Body of pancreas (tissue), 4 donors: ENCODE results near the gene PPP1R3C.

Source experiments
- CTCF ChIP-seq, 7 experiments: fragments of 450-650 bp in 4 of 7; fragments of 200-600 bp in 3 of 7; sonication (generic) in 3 of 7; IDR thresholded peaks; one replicate each; pipeline ENCODE4 v1.5.1; 2016 to 2019; ENCODE audit warnings: antibody characterized with exemption in 7 of 7
- POLR2A ChIP-seq, 3 donors: fragments of 450-650 bp; IDR thresholded peaks; one replicate each; pipeline ENCODE4 v1.6.1; 2016; ENCODE audit warnings: antibody characterized with exemption in 3 of 3, mild to moderate bottlenecking in 2 of 3

- no peak for TF ChIP-seq CTCF (IDR thresholded peaks at IDR 0.05)
- no peak for TF ChIP-seq POLR2A (IDR thresholded peaks at IDR 0.05)
These were observed 45.0 kb upstream of the PPP1R3C start for GRCh38 chr10:91677911-91678310.
